Endothelial cell of umbilical vein (primary cell): ENCODE measurements around the gene ZNF101. TPM values are rescaled to one million over a fixed set of nuclear protein-coding genes. Genes with fewer than 3 reads are reported as not detected.

Source experiments
- BruUV-seq: library from RNA; stranded (reverse); fragments of 400-500 nt; replicated peaks from 2 replicates; lab custom pipeline; 2021; lab: Mats Ljungman, UMichigan
- CTCF ChIA-PET: fragments of 300-600, 350-600 bp; sonication (Branson Sonifier 250); formaldehyde crosslinking; loops from one replicate; lab custom pipeline; 2021; ENCODE audit warnings: antibody characterized with exemption, inconsistent platforms; lab: Charles Lee
- POLR2A ChIA-PET: fragments of 300-600, 350-600 bp; sonication (Branson Sonifier 250); formaldehyde crosslinking; loops from one replicate; lab custom pipeline; 2021; ENCODE audit warnings: antibody characterized with exemption, inconsistent platforms; lab: Charles Lee
- DNase-seq: peaks from one replicate; pipeline ENCODE4 v3.0.0-alpha.2; 2011; ENCODE audit warnings: low read depth, low spot score
- FAIRE-seq: peaks from 2 replicates; lab custom pipeline; 2011; peaks lifted over from hg19 to GRCh38; lab: Jason Lieb, UNC
- H2AFZ ChIP-seq: 2 replicates; pipeline ENCODE4 v1.6.0; 2012; ENCODE audit warnings: low read depth, low read length, control low read depth, inconsistent platforms
- H3K27ac ChIP-seq: 2 replicates; pipeline ENCODE4 v1.5.1; 2011; ENCODE audit warnings: low read depth, mild to moderate bottlenecking, control low read depth, low read length, moderate library complexity; ENCODE audit not compliant: insufficient read depth
- H3K27me3 ChIP-seq, 2 experiments: 2 replicates each; pipeline versions ENCODE4 v1.6.0 to v1.6.1; 2011; ENCODE audit warnings: low read length in 2 of 2, mixed read lengths in 1 of 2; ENCODE audit not compliant: control insufficient read depth in 2 of 2, insufficient read depth in 2 of 2
- H3K36me3 ChIP-seq, 2 experiments: 2 replicates in 1 of 2; 3 replicates in 1 of 2; pipeline ENCODE4 v1.5.1; 2011; ENCODE audit warnings: low read length in 2 of 2, mild to moderate bottlenecking in 1 of 2, moderate library complexity in 1 of 2; ENCODE audit not compliant: control insufficient read depth in 2 of 2, insufficient read depth in 2 of 2; ENCODE audit errors: extremely low read depth in 1 of 2
- H3K4me1 ChIP-seq: 3 replicates; pipeline ENCODE4 v1.5.1; 2011; ENCODE audit warnings: mild to moderate bottlenecking, low read length; ENCODE audit not compliant: control insufficient read depth, insufficient read depth; ENCODE audit errors: extremely low read depth
- H3K4me2 ChIP-seq: 2 replicates; pipeline ENCODE4 v1.6.1; 2011; ENCODE audit warnings: low read length, control low read depth, mixed read lengths; ENCODE audit not compliant: insufficient read depth
- H3K4me3 ChIP-seq, 3 experiments: fragments of 200-600 bp in 1 of 3; sonication (generic), shearing (Covaris generic) in 1 of 3; replicated peaks in 1 of 3; 2 replicates each; pipeline ENCODE4 v1.5.1; 2011 to 2016; ENCODE audit warnings: control low read depth in 3 of 3, low read length in 3 of 3, mild to moderate bottlenecking in 2 of 3, inconsistent platforms in 1 of 3, low read depth in 1 of 3, moderate library complexity in 1 of 3; ENCODE audit not compliant: insufficient read depth in 1 of 3
- H3K79me2 ChIP-seq: 2 replicates; pipeline ENCODE4 v1.6.0; 2012; ENCODE audit warnings: low read length, inconsistent platforms; ENCODE audit not compliant: control insufficient read depth, insufficient read depth
- H3K9ac ChIP-seq: replicated peaks from 2 replicates; pipeline ENCODE3; 2011; ENCODE audit warnings: low read length, control low read depth; ENCODE audit not compliant: insufficient read depth; ENCODE audit errors: extremely low read depth
- H3K9me1 ChIP-seq: replicated peaks from 3 replicates; pipeline ENCODE4 v1.6.0; 2011; ENCODE audit warnings: mild to moderate bottlenecking, low read length; ENCODE audit not compliant: control insufficient read depth, insufficient read depth; ENCODE audit errors: extremely low read depth
- H3K9me3 ChIP-seq: replicated peaks from 2 replicates; pipeline ENCODE4 v1.5.1; 2012; ENCODE audit warnings: low read length, inconsistent platforms; ENCODE audit not compliant: control insufficient read depth, insufficient read depth
- H4K20me1 ChIP-seq: replicated peaks from 2 replicates; pipeline ENCODE3; 2011; ENCODE audit warnings: mild to moderate bottlenecking, low read length; ENCODE audit not compliant: control insufficient read depth, insufficient read depth; ENCODE audit errors: extremely low read depth
- FOS ChIP-seq: IDR thresholded peaks from 2 replicates; pipeline ENCODE4 v1.6.1; 2011; ENCODE audit warnings: mild to moderate bottlenecking, low read length, moderate library complexity, borderline replicate concordance; ENCODE audit not compliant: insufficient read depth
- dilution Hi-C: fragments of 300-500 bp; cut with MboI; formaldehyde crosslinking; loops from one replicate; pipeline ENCODE4 v1.15.0; 2019; ENCODE audit warnings: low sequenced_read_pairs; ENCODE audit not compliant: extremely low pct_ligation_motif_present
- intact Hi-C: fragments of 100-400 bp; cut with micrococcal nuclease; formaldehyde crosslinking; loops from one replicate; pipeline ENCODE4 v1.10.0; 2022
- polyA plus RNA-seq, 4 experiments: library from polyadenylated mRNA; depleted of rRNA in 3 of 4; stranded (reverse) in 3 of 4; unstranded in 1 of 4; fragments of >200 nt; gene quantifications; 2 replicates each; pipeline versions ENCODE4 v1.2.1 to v1.2.3, GENCODE V29; 2011 to 2012; ENCODE audit warnings: missing spikeins in 1 of 4
- total RNA-seq: library from RNA; stranded (reverse); gene quantifications from 2 replicates; pipeline ENCODE4 v1.2.3, GENCODE V29; 2021
- TF ChIP-seq, protein P1 (sequence below), 2 donors: IDR thresholded peaks; 1 replicate in 1 of 2; 2 replicates in 1 of 2; pipeline ENCODE4 v1.5.1; 2011; ENCODE audit warnings: low read length in 2 of 2, mild to moderate bottlenecking in 2 of 2, moderate library complexity in 2 of 2, control low read depth in 1 of 2, inconsistent platforms in 1 of 2, low read depth in 1 of 2; ENCODE audit not compliant: insufficient read depth in 1 of 2; ENCODE audit errors: extremely low read depth in 1 of 2

The ZNF101 gene
- total and polyA plus RNA-seq, 2 donors (not counting 3 experiments of a cell fraction or from before 2014, with no cell fraction given): 2.8 to 12.8 TPM

DNA sequence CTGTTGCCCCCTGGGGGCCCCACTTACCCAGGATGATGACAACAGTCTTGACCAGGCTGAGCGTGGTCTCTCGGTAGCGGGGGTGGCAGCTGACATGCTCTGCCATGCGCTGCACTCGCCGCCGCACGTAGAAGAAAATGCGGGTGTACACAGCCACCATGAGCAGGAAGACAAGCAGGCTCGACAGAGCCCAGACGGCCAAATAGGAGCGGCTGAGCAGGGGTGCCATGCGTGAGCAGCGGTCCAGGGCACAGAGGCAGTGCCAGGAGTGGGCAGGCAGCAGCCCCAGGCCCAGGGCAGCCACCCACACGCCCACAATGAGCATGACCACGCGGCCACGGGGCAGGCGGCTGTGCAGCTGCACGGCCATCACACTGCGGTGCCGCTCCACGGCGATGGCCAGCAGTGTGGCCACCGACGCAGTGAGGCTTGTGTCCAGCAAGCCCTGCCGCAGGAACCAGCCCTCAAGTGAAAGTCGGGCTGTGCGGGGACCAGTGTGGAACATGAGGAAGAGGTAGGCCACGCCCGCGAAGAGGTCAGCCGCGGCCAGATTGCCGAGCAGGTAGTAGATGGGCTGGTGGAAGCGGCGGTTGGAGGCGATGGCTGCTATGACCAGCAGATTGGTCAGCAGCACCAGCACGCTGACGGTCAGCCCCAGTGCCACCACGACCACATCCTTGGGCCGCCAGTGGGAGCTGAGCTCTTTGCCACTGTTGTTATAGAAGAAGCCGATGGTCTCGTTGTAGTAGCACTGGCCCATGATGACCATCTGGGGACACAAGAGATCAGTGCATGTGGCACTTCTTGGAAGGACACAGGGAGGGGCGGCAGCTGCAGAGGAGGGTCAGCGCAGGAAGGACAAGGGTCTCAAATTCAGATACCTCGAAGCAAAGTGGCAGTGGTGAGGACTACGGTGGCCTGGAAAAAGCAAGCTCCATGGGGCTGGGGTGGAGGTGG lies 41.8 kb upstream of the ZNF101 start:
- Histone ChIP-seq H3K27ac (no peak overlapping the region), H3K9ac (no peak overlapping the region), H3K79me2 (no peaks in the 10 kb centered on the region), H3K9me3 (no peaks in the 10 kb centered on the region), H3K27me3 (peaks cover 0 to 6% of the 10 kb centered on the region in 2 experiments), H3K4me1 (no peaks in the 10 kb centered on the region), H3K36me3 (no peaks in the 10 kb centered on the region), H2AFZ (no peak overlapping the region), H3K4me2 (no peak overlapping the region), H3K4me3 (no peak overlapping the region), H4K20me1 (no peaks in the 10 kb centered on the region), H3K9me1 (no peaks in the 10 kb centered on the region)
- BruUV-seq: no TSS peak
- FAIRE-seq (no peak), DNase-seq (no peak)
- CTCF ChIA-PET: interaction anchor here (1.2 kb wide), 1 partner anchor 72 kb away, joined by 3 read pairs; no protein-coding TSS in a partner anchor
- dilution Hi-C loops (no loop called here), intact Hi-C loops (no loop called here)
- TF ChIP-seq FOS: no peak
- TF ChIP-seq, protein P1, sequence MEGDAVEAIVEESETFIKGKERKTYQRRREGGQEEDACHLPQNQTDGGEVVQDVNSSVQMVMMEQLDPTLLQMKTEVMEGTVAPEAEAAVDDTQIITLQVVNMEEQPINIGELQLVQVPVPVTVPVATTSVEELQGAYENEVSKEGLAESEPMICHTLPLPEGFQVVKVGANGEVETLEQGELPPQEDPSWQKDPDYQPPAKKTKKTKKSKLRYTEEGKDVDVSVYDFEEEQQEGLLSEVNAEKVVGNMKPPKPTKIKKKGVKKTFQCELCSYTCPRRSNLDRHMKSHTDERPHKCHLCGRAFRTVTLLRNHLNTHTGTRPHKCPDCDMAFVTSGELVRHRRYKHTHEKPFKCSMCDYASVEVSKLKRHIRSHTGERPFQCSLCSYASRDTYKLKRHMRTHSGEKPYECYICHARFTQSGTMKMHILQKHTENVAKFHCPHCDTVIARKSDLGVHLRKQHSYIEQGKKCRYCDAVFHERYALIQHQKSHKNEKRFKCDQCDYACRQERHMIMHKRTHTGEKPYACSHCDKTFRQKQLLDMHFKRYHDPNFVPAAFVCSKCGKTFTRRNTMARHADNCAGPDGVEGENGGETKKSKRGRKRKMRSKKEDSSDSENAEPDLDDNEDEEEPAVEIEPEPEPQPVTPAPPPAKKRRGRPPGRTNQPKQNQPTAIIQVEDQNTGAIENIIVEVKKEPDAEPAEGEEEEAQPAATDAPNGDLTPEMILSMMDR (IDR thresholded peaks at IDR 0.05; ENCODE audit: extremely low read depth in 1 of 2, insufficient read depth in 1 of 2, low read depth in 1 of 2, low read length in 2 of 2): no peak
- POLR2A ChIA-PET: no interaction called here
